Psoas muscle (tissue), 8 donors: ENCODE data around the gene CAPN7. TPM values are rescaled to one million over a fixed set of nuclear protein-coding genes. Genes with fewer than 3 reads are reported as not detected.

Experiments
- ATAC-seq, 4 donors: fragments of 200-7000 bp; cut with Tn5 transposase; one replicate each; pipeline ENCODE4 v1.9.1; 2020; ENCODE audit warnings: moderate library complexity in 3 of 4, mild to moderate bottlenecking in 2 of 4
- DNase-seq, 2 donors: peaks; one replicate each; pipeline ENCODE4 v3.0.0-alpha.2; 2020
- H3K27ac ChIP-seq: fragments of 200-600 bp; one replicate; pipeline ENCODE4 v1.8.0; 2022
- H3K27me3 ChIP-seq, 3 donors: fragments of 200-600 bp in 1 of 3; one replicate each; pipeline versions ENCODE4 v1.6.1 to v1.8.0; 2013 to 2022; ENCODE audit warnings: low read length in 2 of 3, mild to moderate bottlenecking in 2 of 3, moderate library complexity in 1 of 3; ENCODE audit not compliant: insufficient read depth in 3 of 3
- H3K36me3 ChIP-seq, 2 donors: fragments of 200-600 bp in 1 of 2; one replicate each; pipeline versions ENCODE4 v1.6.1 to v1.8.0; 2013 to 2022; ENCODE audit warnings: low read depth in 1 of 2, mild to moderate bottlenecking in 1 of 2, moderate library complexity in 1 of 2; ENCODE audit not compliant: insufficient read depth in 1 of 2
- H3K4me1 ChIP-seq: fragments of 200-600 bp; one replicate; pipeline ENCODE4 v1.8.0; 2022
- H3K4me3 ChIP-seq: fragments of 200-600 bp; one replicate; pipeline ENCODE4 v1.8.0; 2022; ENCODE audit warnings: mild to moderate bottlenecking
- H3K9me3 ChIP-seq: fragments of 200-600 bp; one replicate; pipeline ENCODE4 v1.8.0; 2022
- CTCF ChIP-seq: fragments of 200-600 bp; IDR thresholded peaks from one replicate; pipeline ENCODE4 v1.8.0; 2022; ENCODE audit warnings: antibody characterized with exemption
- WGBS, 3 donors: extraction: QIAGEN DNeasy Blood & Tissue Kit; methylation state at CpG; one replicate each; pipeline versions ENCODE4 v1.1.6 to v1.1.7; 2013; 5-methylcytosine and 5-hydroxymethylcytosine counted together
- intact Hi-C, 2 donors: fragments of 100-400 bp; cut with DNase I; formaldehyde crosslinking; loops; one replicate each; pipeline versions ENCODE4 v1.11.0 to v1.14.2; 2022
- long read RNA-seq, 2 donors: library from polyadenylated mRNA; unstranded; transcript quantifications; one replicate each; pipeline ENCODE4 v2.0.0, GENCODE V29; 2021
- polyA plus RNA-seq, 3 donors: library from polyadenylated mRNA; stranded (reverse); fragments of 200-250 nt; gene quantifications; one replicate each; pipeline ENCODE4 v1.2.3, GENCODE V29; 2013
- total RNA-seq, 4 donors: library from RNA; stranded (reverse); fragmentation: NEBNext Ultra II Directional in 2 of 4; extraction: Animal tissue kit (Norgen Biotek cat#: 25700) in 2 of 4; gene quantifications; one replicate each; pipeline versions ENCODE4 v1.2.1 to v1.2.4, GENCODE V29; 2021 to 2023
- donor health status: healthy with polysubstance abuse.
- donor health status: DM: no; HTN: no; CAD: no; lungs with moderate emphysema.
- donor health status: Bipolar disorder and iron deficiency.
- donor health status: healthy.
- donor health status: DM: yes; HTN: yes; CAD: no.
- donor health status: DM: no; HTN: no; CAD: no.
- donor health status: DM: no; HTN: no; CAD: no.
- donor health status: DM: yes; HTN: yes; CAD: no.

CAPN7 gene
- total RNA-seq (10 to 100 TPM; 22.4 to 42.7 (median 27.3) TPM), polyA plus RNA-seq (10 to 100 TPM; 15.2 to 28.0 (median 20.5) TPM)
- long read RNA-seq, donor 1, full-length matches to known transcripts = 9 of 24 reads
- long read RNA-seq, donor 1, partial matches to known transcripts = 2 of 24 reads
- long read RNA-seq, donor 1, other reads (novel, unspliced or antisense) = 13 of 24 reads
- long read RNA-seq, donor 2, full-length matches to known transcripts = 41 of 91 reads
- long read RNA-seq, donor 2, partial matches to known transcripts = 9 of 91 reads
- long read RNA-seq, donor 2, other reads (novel, unspliced or antisense) = 41 of 91 reads

GRCh38 chr3:15205934-15206661 is at the start of gene CAPN7:
CAPN7 (plus strand) TSS chr3:15206246; CDS start chr3:15206496, 250 bp downstream.
- TF ChIP-seq CTCF = peak; percentile 39
- peaks cover 15% of the 10 kb centered on the region for H3K4me1 ChIP-seq
- H3K4me3 ChIP-seq = peak within 1 kb of the TSS; percentile 91
- H3K9me3 ChIP-seq = no peaks in the 10 kb centered on the region
- H3K27me3 ChIP-seq = no peaks in the 10 kb centered on the region
- DNase-seq (peak; percentile 98), ATAC-seq (peak; percentile 93 to 98 (median 96))
- peaks cover 0 to 23% of the 10 kb centered on the region in 2 donors for H3K36me3 ChIP-seq
- H3K27ac ChIP-seq = peak within 1 kb of the TSS; percentile 99
- 0 to 1% (median 1%) methylated on average over 68 to 92 of the region's 92 CpGs for WGBS, 3 donors
- intact Hi-C loops = loop anchor here (10.0 kb wide), 3 partner anchors 281 to 1039 kb away; no protein-coding TSS in a partner anchor

- DNase-seq (no peak), ATAC-seq (no peak)
- H3K36me3 ChIP-seq = no peaks in the 10 kb centered on the region
- H3K27me3 ChIP-seq = peaks cover 0 to 10% (median 9%) of the 10 kb centered on the region in 3 donors
- H3K9me3 ChIP-seq = peaks cover 4% of the 10 kb centered on the region
- H3K4me1 ChIP-seq = no peaks in the 10 kb centered on the region
- no peak overlapping the region for H3K4me3 ChIP-seq
- intact Hi-C loops = no loop called here
- no peak for TF ChIP-seq CTCF
- no peak overlapping the region for H3K27ac ChIP-seq
Observed at GRCh38 chr3:15157441-15157840, 48.6 kb upstream of the CAPN7 start.

GRCh38 chr3:15159501-15160136 is 46.4 kb upstream of the CAPN7 start:
- DNase-seq (no peak), ATAC-seq (no peak)
- intact Hi-C loops = no loop called here
- 71 to 74% (median 72%) methylated on average over 5 of the region's 5 CpGs for WGBS, 3 donors
- H3K4me1 ChIP-seq = no peaks in the 10 kb centered on the region
- no peak overlapping the region for H3K4me3 ChIP-seq
- H3K27me3 ChIP-seq = peaks cover 0 to 10% (median 3%) of the 10 kb centered on the region in 3 donors
- no peak for TF ChIP-seq CTCF
- H3K36me3 ChIP-seq = no peaks in the 10 kb centered on the region
- peaks cover 4% of the 10 kb centered on the region for H3K9me3 ChIP-seq
- no peak overlapping the region for H3K27ac ChIP-seq

GRCh38 chr3:15160662-15161061 is 45.4 kb upstream of the CAPN7 start:
- Histone ChIP-seq H3K9me3 (peaks cover 4% of the 10 kb centered on the region), H3K36me3 (no peaks in the 10 kb centered on the region), H3K27me3 (peaks cover 0 to 10% (median 3%) of the 10 kb centered on the region in 3 donors), H3K4me1 (no peaks in the 10 kb centered on the region), H3K4me3 (no peak overlapping the region), H3K27ac (no peak overlapping the region)
- 74 to 90% (median 76%) methylated on average over 3 of the region's 3 CpGs for WGBS, 3 donors
- ATAC-seq (no peak), DNase-seq (no peak)
- TF ChIP-seq CTCF = no peak
- intact Hi-C loops = no loop called here
